ENCODE data around the gene NSMF.

DNA sequence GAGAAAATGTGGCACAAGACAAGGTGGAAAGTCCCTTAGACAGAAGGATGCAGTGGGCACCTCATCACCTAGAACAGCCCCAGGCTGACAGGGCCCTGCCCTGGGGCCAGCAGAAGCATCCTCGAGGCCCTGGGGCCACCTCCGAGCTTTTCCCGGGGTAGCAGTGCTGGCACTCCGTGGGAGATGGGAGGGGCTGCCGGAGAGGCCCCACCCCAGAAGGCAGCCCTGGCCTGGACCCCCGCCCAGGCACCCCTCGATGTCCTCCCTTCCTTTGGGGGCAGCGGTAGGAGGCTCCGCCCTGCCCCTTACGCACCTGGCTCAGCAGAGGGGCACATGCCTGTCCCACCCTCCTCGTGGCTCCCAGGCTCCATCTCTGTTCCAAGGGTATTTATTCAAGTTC lies 17.7 kb upstream of the NSMF start:
- TF ChIP-seq POLR2A (IDR thresholded peaks at IDR 0.05), result no peak
- TF ChIP-seq, protein P1, sequence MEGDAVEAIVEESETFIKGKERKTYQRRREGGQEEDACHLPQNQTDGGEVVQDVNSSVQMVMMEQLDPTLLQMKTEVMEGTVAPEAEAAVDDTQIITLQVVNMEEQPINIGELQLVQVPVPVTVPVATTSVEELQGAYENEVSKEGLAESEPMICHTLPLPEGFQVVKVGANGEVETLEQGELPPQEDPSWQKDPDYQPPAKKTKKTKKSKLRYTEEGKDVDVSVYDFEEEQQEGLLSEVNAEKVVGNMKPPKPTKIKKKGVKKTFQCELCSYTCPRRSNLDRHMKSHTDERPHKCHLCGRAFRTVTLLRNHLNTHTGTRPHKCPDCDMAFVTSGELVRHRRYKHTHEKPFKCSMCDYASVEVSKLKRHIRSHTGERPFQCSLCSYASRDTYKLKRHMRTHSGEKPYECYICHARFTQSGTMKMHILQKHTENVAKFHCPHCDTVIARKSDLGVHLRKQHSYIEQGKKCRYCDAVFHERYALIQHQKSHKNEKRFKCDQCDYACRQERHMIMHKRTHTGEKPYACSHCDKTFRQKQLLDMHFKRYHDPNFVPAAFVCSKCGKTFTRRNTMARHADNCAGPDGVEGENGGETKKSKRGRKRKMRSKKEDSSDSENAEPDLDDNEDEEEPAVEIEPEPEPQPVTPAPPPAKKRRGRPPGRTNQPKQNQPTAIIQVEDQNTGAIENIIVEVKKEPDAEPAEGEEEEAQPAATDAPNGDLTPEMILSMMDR (IDR thresholded peaks at IDR 0.05), result no peak

Data from thyroid gland (tissue), 4 donors.